GM19025 (cell line): ENCODE results near the gene FAM13A.

Experiments used
- ATAC-seq: cut with Tn5 transposase; IDR thresholded peaks from one replicate; pipeline ENCODE4 v1.9.1; 2021; ENCODE audit warnings: mild to moderate bottlenecking, low read depth, moderate library complexity; ENCODE audit not compliant: unreplicated experiment

FAM13A gene

GRCh38 chr4:88702782-88703181 lies 354.2 kb downstream of the FAM13A start:
- no peak for ATAC-seq

- no peak for ATAC-seq
These were observed 358.5 kb downstream of the FAM13A start for GRCh38 chr4:88698519-88698918.

- ATAC-seq = peak; percentile 97
These were observed 359.2 kb downstream of the FAM13A start, which contains the start of gene NAP1L5 for GRCh38 chr4:88697588-88698329. NAP1L5 (minus strand) TSS chr4:88697829; CDS start chr4:88697754, 75 bp downstream.

- no peak for ATAC-seq
These were observed 359.8 kb downstream of the FAM13A start for GRCh38 chr4:88697141-88697540.

GRCh38 chr4:88696630-88697029 lies 360.4 kb downstream of the FAM13A start:
- no peak for ATAC-seq

- ATAC-seq = no peak
These were observed 363.2 kb downstream of the FAM13A start for GRCh38 chr4:88693792-88694191.

- ATAC-seq = no peak
These were observed 366.6 kb downstream of the FAM13A start for GRCh38 chr4:88690355-88690754.

- ATAC-seq = no peak
These were observed 375.8 kb downstream of the FAM13A start for GRCh38 chr4:88681209-88681608.
